ENCODE data around the gene DCAF17. TPM values are rescaled to one million over a fixed set of nuclear protein-coding genes. Genes with fewer than 3 reads are reported as not detected.

DCAF17 gene
- total RNA-seq, 1 donor from 2014 or later = 8.0 TPM

- no peak for TF ChIP-seq CTCF (conservative IDR thresholded peaks at IDR 0.05; ENCODE audit: low read depth, low read length)
- DNase-seq (ENCODE audit: low read depth) = no peak
- peak overlapping the region; percentile 64 for H3K4me3 ChIP-seq (ENCODE audit: low read depth, low read length)
These were observed 87.5 kb downstream of the DCAF17 start for GRCh38 chr2:171521361-171522051.

GRCh38 chr2:171522052-171522787, 88.2 kb downstream of the DCAF17 start, which contains the start of gene CYBRD1:
Gene CYBRD1, plus strand, starts transcription at chr2:171522474. Its CDS starts 72 bp downstream, at chr2:171522546.
- H3K4me3 ChIP-seq (ENCODE audit: low read depth, low read length) = peak within 1 kb of the TSS; percentile 64
- no peak for DNase-seq (ENCODE audit: low read depth)
- no peak for TF ChIP-seq CTCF (conservative IDR thresholded peaks at IDR 0.05; ENCODE audit: low read depth, low read length)

GRCh38 chr2:171522788-171523087, 88.7 kb downstream of the DCAF17 start:
- no peak for TF ChIP-seq CTCF (conservative IDR thresholded peaks at IDR 0.05; ENCODE audit: low read depth, low read length)
- no peak for DNase-seq (ENCODE audit: low read depth)

GRCh38 chr2:171523088-171524017, 89.3 kb downstream of the DCAF17 start:
- H3K4me3 ChIP-seq (ENCODE audit: low read depth, low read length) = peak overlapping the region; percentile 64
- TF ChIP-seq CTCF (conservative IDR thresholded peaks at IDR 0.05; ENCODE audit: low read depth, low read length) = no peak
- DNase-seq (ENCODE audit: low read depth) = no peak

More at GRCh38 chr2:171522788-171523087, 88.7 kb downstream of the DCAF17 start:
- peak overlapping the region; percentile 64 for H3K4me3 ChIP-seq (ENCODE audit: low read depth, low read length)

GRCh38 chr2:171524018-171524401, 90.0 kb downstream of the DCAF17 start:
- H3K4me3 ChIP-seq (ENCODE audit: low read depth, low read length) = peak overlapping the region; percentile 64
- DNase-seq (ENCODE audit: low read depth) = peak; percentile 36
- no peak for TF ChIP-seq CTCF (conservative IDR thresholded peaks at IDR 0.05; ENCODE audit: low read depth, low read length)

GRCh38 chr2:171529914-171530313, 95.9 kb downstream of the DCAF17 start:
- DNase-seq (ENCODE audit: low read depth) = no peak
- peak; percentile 56 for TF ChIP-seq CTCF (conservative IDR thresholded peaks at IDR 0.05; ENCODE audit: low read depth, low read length)
- H3K4me3 ChIP-seq (ENCODE audit: low read depth, low read length) = no peak overlapping the region

All from epithelial cell of proximal tubule (primary cell).